RWPE2 (cell line): ENCODE data around the gene FAM222B.

Source experiments
- ATAC-seq: fragments of 200-7000 bp; cut with Tn5 transposase; 3 replicates; pipeline ENCODE4 v1.9.1; 2021; ENCODE audit warnings: low read depth
- DNase-seq: peaks from one replicate; pipeline ENCODE4 v3.0.0-alpha.2; 2020; ENCODE audit warnings: low spot score
- H3K27ac ChIP-seq: fragments of 450-650 bp; 2 replicates; pipeline ENCODE4 v1.5.1; 2017; ENCODE audit warnings: mild to moderate bottlenecking; ENCODE audit not compliant: poor library complexity, severe bottlenecking
- H3K27me3 ChIP-seq: fragments of 250-450 bp; sonication (Bioruptor Pico); 2 replicates; pipeline ENCODE4 v1.5.1; 2021; ENCODE audit warnings: mild to moderate bottlenecking, moderate library complexity; ENCODE audit not compliant: insufficient read depth, poor library complexity, severe bottlenecking
- H3K36me3 ChIP-seq: fragments of 250-450 bp; sonication (Bioruptor Pico); 2 replicates; pipeline ENCODE4 v1.5.1; 2020; ENCODE audit warnings: low read depth, mild to moderate bottlenecking, moderate library complexity
- H3K4me1 ChIP-seq: fragments of 250-450 bp; sonication (Bioruptor Pico); 2 replicates; pipeline ENCODE4 v1.5.1; 2021; ENCODE audit warnings: mild to moderate bottlenecking, moderate library complexity; ENCODE audit not compliant: insufficient read depth, poor library complexity, severe bottlenecking
- H3K4me3 ChIP-seq: fragments of 250-450 bp; sonication (Bioruptor Pico); 2 replicates; pipeline ENCODE4 v1.5.1; 2021; ENCODE audit warnings: mild to moderate bottlenecking, moderate library complexity; ENCODE audit not compliant: severe bottlenecking
- H3K9me3 ChIP-seq: fragments of 250-450 bp; sonication (Bioruptor Pico); 2 replicates; pipeline ENCODE4 v1.5.1; 2021; ENCODE audit warnings: mild to moderate bottlenecking, moderate library complexity; ENCODE audit not compliant: severe bottlenecking
- CTCF ChIP-seq: fragments of 450-650 bp; IDR thresholded peaks from one replicate; pipeline ENCODE4 v1.5.1; 2017; ENCODE audit warnings: mild to moderate bottlenecking, moderate library complexity; ENCODE audit not compliant: poor library complexity, severe bottlenecking

Gene FAM222B

GRCh38 chr17:28735242-28735722 lies 107.3 kb downstream of the FAM222B start:
- H3K36me3 ChIP-seq: no peaks in the 10 kb centered on the region
- no peaks in the 10 kb centered on the region for H3K9me3 ChIP-seq
- ATAC-seq (peak; percentile 76), DNase-seq (no peak)
- no peak for TF ChIP-seq CTCF
- no peak overlapping the region for H3K4me3 ChIP-seq
- no peak overlapping the region for H3K27ac ChIP-seq
- H3K4me1 ChIP-seq: no peaks in the 10 kb centered on the region
- no peaks in the 10 kb centered on the region for H3K27me3 ChIP-seq

DNA sequence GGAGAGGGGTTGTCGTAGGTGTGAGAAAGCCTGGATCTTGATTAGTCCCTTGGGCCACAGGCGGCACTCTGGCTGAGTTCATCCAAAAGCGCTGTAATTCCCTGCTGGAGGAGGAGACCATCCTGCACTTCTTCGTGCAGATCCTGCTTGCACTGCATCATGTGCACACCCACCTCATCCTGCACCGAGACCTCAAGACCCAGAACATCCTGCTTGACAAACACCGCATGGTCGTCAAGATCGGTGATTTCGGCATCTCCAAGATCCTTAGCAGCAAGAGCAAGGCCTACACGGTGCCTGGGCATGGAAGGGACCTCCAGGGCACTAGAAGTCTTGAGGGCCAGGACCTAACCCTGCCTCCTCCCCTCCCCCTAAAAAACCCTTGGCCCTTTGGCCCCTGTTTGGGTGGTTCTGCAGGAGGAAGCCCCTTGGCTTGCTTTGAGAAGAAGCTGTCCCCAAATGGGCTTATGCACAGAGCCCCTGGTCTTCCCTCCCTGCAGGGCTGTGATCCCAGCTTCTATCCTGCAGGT lies 107.8 kb downstream of the FAM222B start:
- Histone ChIP-seq H3K27ac (no peak overlapping the region), H3K9me3 (no peaks in the 10 kb centered on the region), H3K4me3 (no peak overlapping the region), H3K4me1 (no peaks in the 10 kb centered on the region), H3K36me3 (no peaks in the 10 kb centered on the region), H3K27me3 (no peaks in the 10 kb centered on the region)
- DNase-seq (no peak), ATAC-seq (no peak)
- no peak for TF ChIP-seq CTCF

DNA sequence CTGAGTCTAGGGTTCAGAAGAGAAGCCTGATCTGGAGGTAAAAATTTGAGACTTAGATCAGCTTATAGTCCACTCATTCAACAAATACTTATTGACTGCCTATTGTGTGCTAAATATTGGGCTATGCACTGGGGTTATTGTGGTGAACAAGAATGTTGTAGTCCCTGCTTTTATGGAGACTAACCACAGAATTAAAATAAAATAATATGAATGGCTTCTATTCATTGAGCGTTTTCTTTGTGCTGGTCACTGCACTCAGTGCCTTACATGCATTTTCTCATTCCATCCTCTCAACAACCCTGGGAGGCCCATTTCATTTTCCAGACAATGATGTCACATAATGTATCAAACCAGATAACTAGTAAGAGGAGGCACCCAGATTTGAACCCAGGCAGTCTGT lies 109.2 kb downstream of the FAM222B start:
- H3K27me3 ChIP-seq: no peaks in the 10 kb centered on the region
- no peak for TF ChIP-seq CTCF
- DNase-seq: no peak
- peaks cover 3% of the 10 kb centered on the region for H3K4me1 ChIP-seq
- H3K27ac ChIP-seq: no peak overlapping the region
- H3K9me3 ChIP-seq: no peaks in the 10 kb centered on the region
- ATAC-seq: no peak
- H3K36me3 ChIP-seq: no peaks in the 10 kb centered on the region
- no peak overlapping the region for H3K4me3 ChIP-seq

GRCh38 chr17:28729950-28730330 lies 112.7 kb downstream of the FAM222B start:
- peaks cover 8% of the 10 kb centered on the region for H3K4me1 ChIP-seq
- no peak overlapping the region for H3K4me3 ChIP-seq
- no peak for ATAC-seq
- TF ChIP-seq CTCF: no peak
- no peaks in the 10 kb centered on the region for H3K27me3 ChIP-seq
- no peaks in the 10 kb centered on the region for H3K9me3 ChIP-seq
- H3K27ac ChIP-seq: peak overlapping the region; percentile 92
- no peak for DNase-seq
- H3K36me3 ChIP-seq: peaks cover 2% of the 10 kb centered on the region

DNA sequence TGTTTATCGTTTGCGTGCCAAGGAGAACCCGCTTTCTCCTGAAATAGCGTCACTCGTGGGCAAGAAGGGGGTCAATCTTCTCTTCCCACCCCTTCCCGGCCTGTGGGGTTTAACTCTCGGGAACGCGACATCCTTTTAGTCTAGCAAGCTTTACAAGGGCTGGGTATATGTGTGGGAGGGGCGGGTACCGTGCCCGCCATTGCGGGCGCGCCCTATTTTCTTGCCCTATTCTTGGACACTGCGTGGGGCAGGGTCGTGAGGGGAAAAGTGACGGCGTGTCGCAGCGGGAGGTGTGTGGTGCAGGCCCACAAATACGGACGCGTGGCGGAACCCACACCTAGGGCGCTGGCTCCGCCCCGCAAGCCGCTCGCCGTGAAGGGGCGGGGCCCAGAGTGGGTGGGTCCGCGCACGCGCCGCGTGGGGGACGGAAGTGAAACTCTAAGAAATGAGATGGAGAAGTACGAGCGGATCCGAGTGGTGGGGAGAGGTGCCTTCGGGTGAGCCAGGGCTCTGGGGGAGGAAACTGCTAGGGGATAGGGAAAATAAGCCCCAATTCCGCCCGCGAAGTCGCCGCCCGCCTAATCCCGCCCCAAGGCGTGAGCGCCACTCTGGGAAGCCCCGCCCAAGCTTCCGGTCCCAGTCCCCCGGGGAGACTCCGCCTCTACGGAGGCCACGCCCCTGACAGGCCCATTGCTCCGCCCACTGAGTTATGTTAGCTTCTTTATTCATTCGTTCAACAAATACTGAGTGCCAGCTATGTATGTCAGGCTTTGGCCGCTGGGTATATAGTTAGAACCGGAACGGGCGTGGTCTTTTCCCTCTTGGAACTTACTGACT lies 114.0 kb downstream of the FAM222B start, which contains the start of gene NEK8:
Gene NEK8 (plus strand): TSS at position 425 of the 837 bp plus-strand sequence. CDS start 26 bp downstream, at position 451.
- H3K4me1 ChIP-seq: peaks cover 16% of the 10 kb centered on the region
- ATAC-seq (peak; percentile 10), DNase-seq (peak; percentile 93)
- peaks cover 16% of the 10 kb centered on the region for H3K36me3 ChIP-seq
- no peak for TF ChIP-seq CTCF
- peak within 1 kb of the TSS; percentile 47 for H3K4me3 ChIP-seq
- no peaks in the 10 kb centered on the region for H3K9me3 ChIP-seq
- no peaks in the 10 kb centered on the region for H3K27me3 ChIP-seq
- peak within 1 kb of the TSS; percentile 92 for H3K27ac ChIP-seq
